ENCODE data around the gene NBDY. TPM values are rescaled to one million over a fixed set of nuclear protein-coding genes. Genes with fewer than 3 reads are reported as not detected.

Gene NBDY
- total RNA-seq, 4 donors from 2014 or later, result 15.6 to 47.2 (median 20.4) TPM

GRCh38 chrX:56783450-56783831, 54.4 kb downstream of the NBDY start:
- Histone ChIP-seq H3K9me3 (no peaks in the 10 kb centered on the region), H3K27ac (no peak overlapping the region), H3K36me3 (no peaks in the 10 kb centered on the region), H3K4me1 (no peaks in the 10 kb centered on the region), H3K4me3 (no peak overlapping the region), H3K27me3 (no peaks in the 10 kb centered on the region)
- TF ChIP-seq POLR2A (IDR thresholded peaks at IDR 0.05) (no peak), CTCF (IDR thresholded peaks at IDR 0.05) (peak in 1 of 2 donors; percentile 29)
- 43% methylated on average over 10 of the region's 12 CpGs for WGBS
- peak in 1 of 2 donors; percentile 85 for DNase-seq (ENCODE audit: low spot score in 2 of 2)

- Histone ChIP-seq H3K27ac (no peak overlapping the region), H3K36me3 (no peaks in the 10 kb centered on the region), H3K9me3 (no peaks in the 10 kb centered on the region), H3K4me3 (no peak overlapping the region), H3K27me3 (no peaks in the 10 kb centered on the region), H3K4me1 (no peaks in the 10 kb centered on the region)
- peak in 1 of 2 donors; percentile 59 for DNase-seq (ENCODE audit: low spot score in 2 of 2)
- TF ChIP-seq POLR2AphosphoS5 (IDR thresholded peaks at IDR 0.05), result no peak
- TF ChIP-seq CTCF (IDR thresholded peaks at IDR 0.05), result no peak
- no peak for TF ChIP-seq POLR2A (IDR thresholded peaks at IDR 0.05)
- TF ChIP-seq EP300 (IDR thresholded peaks at IDR 0.05), result no peak
- WGBS, result 82% methylated on average over 8 of the region's 9 CpGs
These were observed 55.1 kb downstream of the NBDY start for GRCh38 chrX:56783996-56784620.

GRCh38 chrX:56784666-56785065, 55.6 kb downstream of the NBDY start:
- H3K9me3 ChIP-seq, result no peaks in the 10 kb centered on the region
- WGBS, result 97% methylated on average over 14 of the region's 14 CpGs
- no peaks in the 10 kb centered on the region for H3K36me3 ChIP-seq
- DNase-seq (ENCODE audit: low spot score in 2 of 2), result peak; percentile 12 to 22
- no peak overlapping the region for H3K4me3 ChIP-seq
- no peaks in the 10 kb centered on the region for H3K27me3 ChIP-seq
- H3K4me1 ChIP-seq, result no peaks in the 10 kb centered on the region
- no peak overlapping the region for H3K27ac ChIP-seq
- TF ChIP-seq POLR2A (IDR thresholded peaks at IDR 0.05) (no peak), POLR2AphosphoS5 (IDR thresholded peaks at IDR 0.05) (no peak), EP300 (IDR thresholded peaks at IDR 0.05) (no peak), CTCF (IDR thresholded peaks at IDR 0.05) (no peak)

- Histone ChIP-seq H3K36me3 (no peaks in the 10 kb centered on the region), H3K27ac (no peak overlapping the region), H3K4me1 (no peaks in the 10 kb centered on the region), H3K4me3 (no peak overlapping the region), H3K9me3 (no peaks in the 10 kb centered on the region), H3K27me3 (no peaks in the 10 kb centered on the region)
- WGBS, result 90% methylated on average over 7 of the region's 7 CpGs
- peak; percentile 4 to 50 for DNase-seq (ENCODE audit: low spot score in 2 of 2)
- TF ChIP-seq POLR2A (IDR thresholded peaks at IDR 0.05) (no peak), EP300 (IDR thresholded peaks at IDR 0.05) (no peak), CTCF (IDR thresholded peaks at IDR 0.05) (no peak), POLR2AphosphoS5 (IDR thresholded peaks at IDR 0.05) (no peak)
These were observed 56.4 kb downstream of the NBDY start for GRCh38 chrX:56785442-56785841.

GRCh38 chrX:56786889-56787733, 58.1 kb downstream of the NBDY start:
- Histone ChIP-seq H3K27ac (no peak overlapping the region), H3K36me3 (no peaks in the 10 kb centered on the region), H3K4me3 (no peak overlapping the region), H3K27me3 (no peaks in the 10 kb centered on the region), H3K4me1 (no peaks in the 10 kb centered on the region), H3K9me3 (no peaks in the 10 kb centered on the region)
- 82% methylated on average over 9 of the region's 9 CpGs for WGBS
- TF ChIP-seq POLR2AphosphoS5 (IDR thresholded peaks at IDR 0.05) (no peak), POLR2A (IDR thresholded peaks at IDR 0.05) (no peak), EP300 (IDR thresholded peaks at IDR 0.05) (no peak), CTCF (IDR thresholded peaks at IDR 0.05) (no peak)
- DNase-seq (ENCODE audit: low spot score in 2 of 2), result peak; percentile 4 to 11
